Left ventricle myocardium superior (tissue), 1 donor: ENCODE data around the gene KCNIP1. TPM values are rescaled to one million over a fixed set of nuclear protein-coding genes. Genes with fewer than 3 reads are reported as not detected.

Experiments
- ATAC-seq: fragments of 200-7000 bp; cut with Tn5 transposase; one replicate; pipeline ENCODE4 v1.9.1; 2020; ENCODE audit warnings: mild to moderate bottlenecking, moderate library complexity
- DNase-seq: peaks from one replicate; pipeline ENCODE4 v3.0.0-alpha.2; 2020
- intact Hi-C: fragments of 100-400 bp; cut with micrococcal nuclease; formaldehyde crosslinking; loops from one replicate; pipeline ENCODE4 v1.11.0; 2022
- total RNA-seq: library from RNA; stranded (reverse); fragmentation: NEBNext Ultra II Directional; extraction: Animal tissue kit (Norgen Biotek cat#: 25700); gene quantifications from one replicate; pipeline ENCODE4 v1.2.1, GENCODE V29; 2021
- donor health status: DM: no; HTN: yes; CAD: no; lungs with severe emphysema.

The KCNIP1 gene
- total RNA-seq, 1 donor from 2014 or later, result 0.20 TPM

DNA sequence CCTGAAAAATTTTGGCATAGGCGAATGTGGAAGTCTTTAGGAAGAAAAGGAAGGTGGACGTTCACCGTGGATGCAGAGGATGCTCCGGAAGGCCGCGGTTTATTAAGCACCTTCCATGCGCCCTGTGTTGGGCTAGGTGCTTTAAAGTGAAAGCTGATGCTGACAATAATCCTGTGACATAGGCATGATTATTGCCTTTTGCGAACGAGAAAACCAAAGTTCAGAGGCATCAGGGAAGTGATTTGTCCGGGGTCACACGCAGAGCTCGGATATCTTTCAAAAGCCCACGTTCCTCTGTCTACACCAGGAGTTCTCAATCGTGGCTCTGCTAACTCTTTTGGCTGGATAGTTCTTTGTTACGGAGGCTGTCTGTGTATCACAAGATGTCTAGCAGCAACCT, 267.7 kb downstream of the KCNIP1 start:
- DNase-seq, result no peak
- intact Hi-C loops, result no loop called here
- no peak for ATAC-seq

DNA sequence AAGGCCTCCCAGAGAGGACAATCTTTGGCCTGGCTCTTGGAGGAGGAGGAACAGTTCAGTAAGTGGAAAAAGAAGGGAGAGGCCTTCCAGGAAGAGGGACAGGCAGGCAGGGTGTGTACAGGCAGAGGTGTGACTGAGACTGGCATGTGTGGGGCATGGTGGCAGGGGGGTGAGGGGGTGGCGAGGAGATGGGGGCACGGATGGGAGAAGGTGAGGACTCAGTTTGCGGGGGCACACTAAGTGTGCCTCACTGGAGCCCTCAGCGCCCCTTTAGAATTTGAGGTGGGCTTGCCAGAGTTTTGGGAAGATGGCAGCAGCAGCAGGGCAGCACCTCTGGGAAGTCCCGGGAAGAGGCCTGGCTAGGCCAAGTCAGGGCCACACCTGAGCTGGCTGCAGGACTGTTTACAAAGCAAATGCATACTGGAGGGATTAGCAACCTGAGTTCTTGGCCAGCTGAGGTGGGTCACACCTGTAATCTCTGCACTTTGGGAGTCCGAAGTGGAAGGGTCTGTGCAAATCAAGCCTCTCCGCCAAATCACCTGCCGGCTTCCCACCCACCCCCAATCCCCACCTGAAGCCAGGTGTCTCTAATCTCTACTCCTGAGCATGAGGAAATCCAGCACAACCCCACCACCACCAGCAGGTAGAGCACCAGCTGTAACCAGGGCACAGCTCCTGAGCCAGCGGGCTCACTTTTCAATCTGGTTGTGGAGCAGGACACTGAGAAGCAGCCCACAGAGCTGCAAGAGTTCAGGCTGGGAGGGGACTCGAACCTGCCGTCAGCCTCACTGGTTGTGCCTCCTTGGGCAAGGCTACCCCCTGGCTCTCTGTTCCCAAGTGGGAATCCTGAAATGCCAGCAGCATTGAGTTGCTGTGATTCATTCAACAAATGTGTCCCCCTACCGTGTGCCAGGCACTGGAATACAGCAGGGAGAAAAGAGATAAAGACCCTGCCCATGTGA, 269.5 kb downstream of the KCNIP1 start:
- ATAC-seq (peak; percentile 27), DNase-seq (no peak)
- intact Hi-C loops, result no loop called here

DNA sequence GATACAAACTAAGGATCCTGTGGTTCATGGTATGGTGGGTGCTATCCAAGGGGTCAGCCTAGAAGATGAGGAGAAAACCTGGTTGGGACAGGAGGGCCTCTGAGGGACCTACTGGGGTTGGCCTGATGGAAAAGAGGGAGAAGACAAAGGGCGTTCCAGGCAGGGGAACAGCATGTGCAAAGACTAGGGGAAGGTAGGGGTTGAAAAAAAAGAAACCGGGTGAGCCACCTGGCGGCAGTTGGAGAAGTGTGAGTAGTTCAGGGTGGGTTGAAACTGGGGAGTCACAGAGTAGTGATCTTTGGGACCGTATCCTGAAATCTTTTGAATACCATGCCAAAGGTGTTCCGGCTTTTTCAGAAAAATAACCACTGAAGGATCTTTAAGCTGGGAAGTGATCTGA, 271.0 kb downstream of the KCNIP1 start:
- intact Hi-C loops, result no loop called here
- DNase-seq (no peak), ATAC-seq (no peak)

DNA sequence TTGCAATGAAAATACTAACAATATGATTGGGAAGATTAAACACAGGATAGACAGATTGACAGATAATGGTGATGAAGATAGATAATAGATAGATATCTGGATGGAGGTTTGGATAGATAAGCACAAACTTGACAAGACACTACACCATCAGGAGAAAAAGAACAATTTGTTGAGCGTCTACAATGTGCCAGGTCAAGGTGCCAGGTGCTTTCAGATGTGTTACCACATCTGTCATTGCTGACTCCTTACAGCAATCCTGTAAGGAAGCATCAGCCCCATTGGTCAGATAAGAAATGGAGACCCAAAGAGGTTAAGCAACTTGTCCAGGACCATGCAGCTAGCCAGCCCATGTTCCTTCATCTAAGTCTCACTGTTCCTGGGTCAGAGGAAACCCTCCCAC, 278.1 kb downstream of the KCNIP1 start:
- DNase-seq (no peak), ATAC-seq (no peak)
- intact Hi-C loops, result no loop called here

DNA sequence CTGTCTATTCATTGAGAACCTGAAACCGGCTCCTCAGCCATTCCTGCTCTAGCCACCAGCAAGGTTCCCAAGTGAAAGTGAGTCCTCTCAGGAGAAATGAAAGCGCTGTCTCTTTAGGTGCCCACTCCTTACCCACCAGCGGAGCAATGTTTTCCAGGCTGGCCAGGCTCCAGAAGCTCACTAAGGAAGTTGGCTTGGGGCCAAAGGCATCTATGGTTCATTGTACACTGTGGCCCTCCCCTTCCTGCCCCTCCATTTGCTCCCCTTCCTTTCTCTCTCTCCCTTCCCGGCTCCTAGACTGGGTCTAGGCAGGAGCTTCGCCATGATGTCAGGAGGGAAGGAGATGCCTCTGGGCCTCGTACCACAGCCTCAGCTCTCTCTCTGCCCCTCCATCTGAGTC, 278.6 kb downstream of the KCNIP1 start:
- DNase-seq, result no peak
- intact Hi-C loops, result no loop called here
- peak; percentile 19 for ATAC-seq

DNA sequence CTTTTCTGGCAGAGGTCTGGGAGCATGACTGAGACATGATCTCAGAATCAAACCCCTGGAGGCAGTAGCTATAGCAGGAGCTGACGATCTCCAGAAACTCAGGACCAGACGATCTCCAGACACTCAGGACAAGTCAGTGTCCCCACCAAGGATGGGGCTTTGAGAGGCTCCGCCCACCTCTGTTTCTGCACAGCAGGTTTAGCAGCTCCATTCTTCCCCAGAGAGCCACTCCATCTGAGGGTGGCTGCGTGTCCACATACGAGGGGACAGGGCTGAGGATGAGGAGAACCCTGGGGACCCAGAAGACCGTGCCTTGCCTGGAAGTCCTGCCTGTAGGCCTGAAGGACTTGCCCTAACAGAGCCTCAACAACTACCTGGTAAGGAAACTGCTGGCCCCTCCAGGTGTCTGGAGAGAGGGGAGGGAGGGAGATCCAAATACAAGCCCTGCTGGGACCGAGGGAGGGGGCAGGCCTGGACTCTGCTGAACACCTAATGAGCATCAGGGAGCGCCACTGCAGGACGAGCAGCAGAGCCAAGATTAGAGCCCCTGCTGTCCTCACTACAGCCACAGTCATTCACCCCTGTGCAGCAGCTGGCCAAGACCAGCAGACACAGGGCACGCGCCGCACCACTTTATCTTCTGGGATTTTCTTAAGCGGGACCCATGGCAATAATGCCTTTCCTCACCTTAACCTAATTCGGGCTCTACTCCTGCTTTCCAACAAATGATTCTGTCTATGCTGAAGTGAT, 279.9 kb downstream of the KCNIP1 start, which contains the start of gene GABRP:
Gene GABRP (plus strand): TSS at position 228 of the 750 bp plus-strand sequence. CDS start 4,891 bp downstream, outside the sequence.
- peak; percentile 66 for ATAC-seq
- intact Hi-C loops, result no loop called here
- DNase-seq, result no peak

DNA sequence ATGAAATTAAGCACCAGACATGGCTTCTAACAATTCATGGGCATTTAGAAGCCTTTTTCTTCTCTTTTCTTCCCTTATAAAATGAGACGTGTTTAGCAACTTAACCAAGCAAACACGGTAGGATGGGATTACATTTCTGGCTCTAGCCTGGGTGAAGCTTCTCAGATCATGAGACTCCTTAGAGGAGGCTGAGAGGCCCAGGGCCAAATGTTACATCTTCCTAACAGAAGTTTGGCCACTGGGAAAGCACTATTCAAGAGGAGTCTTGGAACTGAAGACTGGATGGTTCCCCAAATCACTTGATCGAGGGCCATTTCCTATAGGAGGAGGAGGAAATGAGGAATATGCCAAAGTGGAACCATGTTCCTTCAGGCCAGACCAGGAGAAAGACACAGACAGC, 281.6 kb downstream of the KCNIP1 start:
- no peak for DNase-seq
- ATAC-seq, result no peak
- intact Hi-C loops, result no loop called here

Other genes starting within 250 kb of the KCNIP1 start
- gene LCP2, start 206.2 kb upstream of the KCNIP1 start, total RNA-seq, result 7.1 TPM
- gene KCNMB1, start 114.7 kb upstream of the KCNIP1 start, total RNA-seq, result 0.47 TPM